Adrenal gland (tissue), 12 donors: ENCODE data around the gene HIC1. TPM values are rescaled to one million over a fixed set of nuclear protein-coding genes. Genes with fewer than 3 reads are reported as not detected.

Experiments used
- DNase-seq, 7 donors: peaks; one replicate each; pipeline ENCODE4 v3.0.0-alpha.2; 2019 to 2020
- H3K27ac ChIP-seq, 5 donors: fragments of 200-600 bp; sonication (generic) in 4 of 5; 1 replicate in 3 of 5; 2 replicates in 2 of 5; pipeline versions ENCODE4 v1.5.1 to v1.8.0; 2016 to 2020; ENCODE audit warnings: mild to moderate bottlenecking in 1 of 5
- H3K27me3 ChIP-seq: fragments of 200-600 bp; 2 replicates; pipeline ENCODE4 v1.8.0; 2021
- H3K36me3 ChIP-seq, 2 donors: fragments of 200-600 bp; replicated peaks in 1 of 2; 1 replicate in 1 of 2; 2 replicates in 1 of 2; pipeline versions ENCODE4 v1.5.1 to v1.8.0; 2018 to 2022
- H3K4me1 ChIP-seq, 2 donors: fragments of 200-600 bp; replicated peaks in 1 of 2; 1 replicate in 1 of 2; 2 replicates in 1 of 2; pipeline versions ENCODE4 v1.5.1 to v1.8.0; 2018 to 2021
- H3K4me3 ChIP-seq, 4 donors: fragments of 200-600 bp; sonication (generic) in 3 of 4; one replicate each; pipeline ENCODE4 v1.5.1; 2016 to 2018
- H3K9me3 ChIP-seq, 3 donors: fragments of 200-600 bp; sonication (generic) in 1 of 3; replicated peaks in 1 of 3; 1 replicate in 2 of 3; 2 replicates in 1 of 3; pipeline versions ENCODE4 v1.5.1 to v1.8.0; 2016 to 2021
- CTCF ChIP-seq, 6 experiments: fragments of 450-650 bp in 4 of 6; fragments of 200-600 bp in 2 of 6; sonication (generic) in 1 of 6; IDR thresholded peaks; 1 replicate in 5 of 6; 2 replicates in 1 of 6; pipeline versions ENCODE4 v1.5.1 to v1.8.0; 2016 to 2021; ENCODE audit warnings: antibody characterized with exemption in 6 of 6, mild to moderate bottlenecking in 2 of 6, moderate library complexity in 1 of 6
- POLR2A ChIP-seq, 2 donors: fragments of 450-650 bp; IDR thresholded peaks; one replicate each; pipeline ENCODE4 v1.6.1; 2017; ENCODE audit warnings: antibody characterized with exemption in 2 of 2, mild to moderate bottlenecking in 2 of 2, moderate library complexity in 1 of 2
- WGBS, 4 donors: extraction: QIAGEN DNeasy Blood & Tissue Kit in 2 of 4; methylation state at CpG; one replicate each; pipeline versions ENCODE4 v1.1.5 to v1.1.7; 2013 to 2017; 5-methylcytosine and 5-hydroxymethylcytosine counted together
- intact Hi-C, 2 donors: fragments of 100-400 bp; cut with DNase I; formaldehyde crosslinking; loops; one replicate each; pipeline versions ENCODE4 v1.14.1 to v1.15.0; 2022 to 2023
- polyA plus RNA-seq, 3 donors: library from polyadenylated mRNA; stranded (reverse); fragments of 200-250 nt in 2 of 3; fragments of 350-450 nt in 1 of 3; fragmentation: Illumina TruSeq in 1 of 3; extraction: RNeasy Lipid Tissue Mini Kit (QIAGEN cat#74804) in 1 of 3; gene quantifications; one replicate each; pipeline ENCODE4 v1.2.3, GENCODE V29; 2013 to 2014
- total RNA-seq, 9 donors: library from RNA; depleted of rRNA in 4 of 9; stranded (reverse); fragments of >200 nt in 4 of 9; fragments of 120-200 nt in 1 of 9; fragmentation: NEBNext Ultra II Directional in 1 of 9; extraction: Animal tissue kit (Norgen Biotek cat#: 25700) in 1 of 9; gene quantifications; one replicate each; pipeline versions ENCODE4 v1.1.0 to v1.2.4, GENCODE V29; 2013 to 2023
- donor health status: healthy with polysubstance abuse.
- donor health status: Bipolar disorder and iron deficiency.
- donor health status: DM: yes; HTN: yes; CAD: no.
- donor health status: DM: no; HTN: no; CAD: no.
- donor health status: DM: no; HTN: no; CAD: no.
- donor health status: DM: yes; HTN: yes; CAD: no.

The HIC1 gene
- total and polyA plus RNA-seq, 12 donors, result 0.92 to 61.8 (median 23.9) TPM

DNA sequence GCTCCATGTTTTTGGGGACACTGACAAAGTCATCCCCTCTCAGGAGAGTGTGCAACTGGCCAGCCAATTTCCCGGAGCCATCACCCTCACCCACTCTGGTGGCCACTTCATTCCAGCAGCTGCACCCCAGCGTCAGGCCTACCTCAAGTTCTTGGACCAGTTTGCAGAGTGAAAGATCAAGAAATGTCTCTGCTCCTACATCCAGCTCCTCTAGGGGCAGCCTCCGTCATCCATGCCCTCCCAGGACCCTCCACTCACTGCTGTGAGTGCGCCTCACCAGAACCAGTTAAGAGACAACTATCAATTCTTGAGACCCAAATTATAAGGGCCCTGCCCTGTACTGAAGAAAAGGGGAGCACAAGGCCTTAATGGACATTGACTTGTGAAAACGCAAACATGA lies 12.0 kb upstream of the HIC1 start:
- Histone ChIP-seq H3K27ac (peak overlapping the region in 4 of 5 donors; percentile 3 to 100 (median 92)), H3K36me3 (peaks cover 0 to 24% of the 10 kb centered on the region in 2 donors), H3K9me3 (no peaks in the 10 kb centered on the region), H3K27me3 (no peaks in the 10 kb centered on the region), H3K4me1 (peaks cover 15 to 29% of the 10 kb centered on the region in 2 donors), H3K4me3 (peak overlapping the region in 1 of 4 donors; percentile 98)
- no peak for DNase-seq
- TF ChIP-seq POLR2A (IDR thresholded peaks at IDR 0.05) (no peak), CTCF (IDR thresholded peaks at IDR 0.05) (no peak)
- WGBS, 4 donors, result 66 to 86% (median 76%) methylated on average over 5 of the region's 5 CpGs
- intact Hi-C loops, result no loop called here

DNA sequence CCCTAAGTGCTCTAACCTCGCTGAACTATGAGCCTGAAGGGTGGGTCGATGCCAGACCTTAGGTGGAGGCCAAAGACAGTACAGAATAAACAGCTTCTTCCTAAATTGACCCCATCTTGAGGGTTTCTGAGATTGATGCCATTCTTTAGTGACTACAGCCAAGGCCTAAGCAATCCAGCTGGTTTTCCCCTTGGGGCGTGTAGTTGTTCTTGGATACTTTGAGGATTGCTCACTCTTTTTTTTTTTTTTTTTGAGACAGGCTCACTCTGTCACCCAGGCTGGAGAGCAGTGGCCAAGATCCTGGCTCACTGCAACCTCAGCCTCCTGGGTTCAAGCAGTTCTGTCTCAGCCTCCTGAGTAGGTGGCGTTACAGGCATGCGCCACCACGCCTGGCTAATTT lies 11.1 kb upstream of the HIC1 start:
- peak overlapping the region in 4 of 5 donors; percentile 3 to 100 (median 60) for H3K27ac ChIP-seq
- no peak overlapping the region for H3K4me3 ChIP-seq
- no peaks in the 10 kb centered on the region for H3K27me3 ChIP-seq
- intact Hi-C loops, result no loop called here
- TF ChIP-seq CTCF (IDR thresholded peaks at IDR 0.05), result no peak
- no peak for TF ChIP-seq POLR2A (IDR thresholded peaks at IDR 0.05)
- H3K4me1 ChIP-seq, result peaks cover 15 to 32% of the 10 kb centered on the region in 2 donors
- DNase-seq, result peak in 3 of 7 donors; percentile 31 to 55 (median 32)
- peaks cover 0 to 24% of the 10 kb centered on the region in 2 donors for H3K36me3 ChIP-seq
- H3K9me3 ChIP-seq, result no peaks in the 10 kb centered on the region
- WGBS, 4 donors, result 76 to 84% (median 77%) methylated on average over 6 of the region's 6 CpGs

- peak in 1 of 7 donors; percentile 25 for DNase-seq
- H3K4me1 ChIP-seq, result peaks cover 20 to 38% of the 10 kb centered on the region in 2 donors
- WGBS, 4 donors, result 90 to 95% (median 94%) methylated on average over 5 of the region's 5 CpGs
- peaks cover 0 to 24% of the 10 kb centered on the region in 2 donors for H3K36me3 ChIP-seq
- H3K9me3 ChIP-seq, result no peaks in the 10 kb centered on the region
- TF ChIP-seq POLR2A (IDR thresholded peaks at IDR 0.05) (no peak), CTCF (IDR thresholded peaks at IDR 0.05) (no peak)
- peak overlapping the region in 2 of 5 donors; percentile 15 to 58 for H3K27ac ChIP-seq
- intact Hi-C loops, result no loop called here
- H3K4me3 ChIP-seq, result no peak overlapping the region
- no peaks in the 10 kb centered on the region for H3K27me3 ChIP-seq
Observed at GRCh38 chr17:2044263-2044894, 10.5 kb upstream of the HIC1 start.

- DNase-seq, result no peak
- Histone ChIP-seq H3K27me3 (no peaks in the 10 kb centered on the region), H3K27ac (no peak overlapping the region), H3K36me3 (peaks cover 0 to 13% of the 10 kb centered on the region in 2 donors), H3K9me3 (no peaks in the 10 kb centered on the region), H3K4me1 (peaks cover 21 to 41% of the 10 kb centered on the region in 2 donors), H3K4me3 (no peak overlapping the region)
- intact Hi-C loops, result no loop called here
- TF ChIP-seq POLR2A (IDR thresholded peaks at IDR 0.05) (no peak), CTCF (IDR thresholded peaks at IDR 0.05) (no peak)
- WGBS, 4 donors, result 88 to 97% (median 92%) methylated on average over 6 of the region's 6 CpGs
Observed at GRCh38 chr17:2047590-2047989, 7.3 kb upstream of the HIC1 start.
